SK-N-SH treated with all-trans-retinoic acid at 6 μM for 48 hours (cell line): Measurements from ENCODE around the gene DRG2.

Experiments
- ATAC-seq: fragments of 200-7000 bp; cut with Tn5 transposase; 3 replicates; pipeline ENCODE4 v1.9.1; 2020; ENCODE audit warnings: mild to moderate bottlenecking, moderate library complexity
- ARNTL ChIP-seq: fragments of 450-650 bp; formaldehyde crosslinking; IDR thresholded peaks from 2 replicates; pipeline ENCODE4 v1.5.0; 2020; ENCODE audit warnings: low read depth, mild to moderate bottlenecking, moderate library complexity, borderline replicate concordance
- BACH2 ChIP-seq: fragments of 250-450 bp; sonication (Bioruptor Pico); IDR thresholded peaks from 2 replicates; pipeline ENCODE4 v1.9.0; 2021; ENCODE audit warnings: mild to moderate bottlenecking, borderline replicate concordance
- CSDC2 ChIP-seq: fragments of 250-450 bp; sonication (Bioruptor Pico); IDR thresholded peaks from 2 replicates; pipeline ENCODE4 v1.5.0; 2020; ENCODE audit warnings: mild to moderate bottlenecking, moderate library complexity
- GLIS3 ChIP-seq: fragments of 250-450 bp; sonication (Bioruptor Pico); IDR thresholded peaks from 2 replicates; pipeline ENCODE4 v1.5.0; 2020; ENCODE audit warnings: mild to moderate bottlenecking, moderate library complexity
- ISL1 ChIP-seq: fragments of 250-450 bp; sonication (Bioruptor Pico); IDR thresholded peaks from 2 replicates; pipeline ENCODE4 v2.1.2; 2022; ENCODE audit warnings: mild to moderate bottlenecking, moderate library complexity
- OSR1 ChIP-seq: fragments of 250-450 bp; sonication (Bioruptor Pico); IDR thresholded peaks from 2 replicates; pipeline ENCODE4 v1.8.0; 2022; ENCODE audit warnings: moderate library complexity, mild to moderate bottlenecking, inconsistent platforms
- PPARA ChIP-seq: fragments of 250-450 bp; sonication (Bioruptor Pico); IDR thresholded peaks from 2 replicates; pipeline ENCODE4 v1.5.0; 2020; ENCODE audit warnings: mild to moderate bottlenecking, borderline replicate concordance
- RARB ChIP-seq: fragments of 250-450 bp; sonication (Bioruptor Pico); IDR thresholded peaks from 2 replicates; pipeline ENCODE4 v1.8.0; 2021; ENCODE audit warnings: mild to moderate bottlenecking, moderate library complexity
- SNAI2 ChIP-seq: fragments of 250-450 bp; sonication (Bioruptor Pico); IDR thresholded peaks from 2 replicates; pipeline ENCODE4 v1.5.0; 2020; ENCODE audit warnings: mild to moderate bottlenecking, moderate library complexity
- TCF4 ChIP-seq: fragments of 250-450 bp; sonication (Bioruptor Pico); IDR thresholded peaks from 2 replicates; pipeline ENCODE4 v1.8.0; 2021; ENCODE audit warnings: mild to moderate bottlenecking, moderate library complexity, borderline replicate concordance
- TOX ChIP-seq: fragments of 250-450 bp; sonication (Bioruptor Pico); IDR thresholded peaks from 2 replicates; pipeline ENCODE4 v1.8.0; 2021; ENCODE audit warnings: mild to moderate bottlenecking, moderate library complexity, borderline replicate concordance
- ZC3H10 ChIP-seq: fragments of 250-450 bp; sonication (Bioruptor Pico); IDR thresholded peaks from 2 replicates; pipeline ENCODE4 v1.5.1; 2021; ENCODE audit warnings: mild to moderate bottlenecking, moderate library complexity
- ZFP3 ChIP-seq: fragments of 250-450 bp; sonication (Bioruptor Pico); IDR thresholded peaks from 2 replicates; pipeline ENCODE4 v1.5.0; 2020; ENCODE audit warnings: mild to moderate bottlenecking, moderate library complexity
- ZFP30 ChIP-seq: fragments of 450-650 bp; formaldehyde crosslinking; IDR thresholded peaks from 2 replicates; pipeline ENCODE4 v1.5.0; 2022; ENCODE audit warnings: mild to moderate bottlenecking, moderate library complexity
- ZNF565 ChIP-seq: fragments of 450-650 bp; formaldehyde crosslinking; conservative IDR thresholded peaks from 2 replicates; pipeline ENCODE4 v1.5.0; 2020; ENCODE audit warnings: low read depth, mild to moderate bottlenecking, moderate library complexity
- ZNF70 ChIP-seq: fragments of 450-650 bp; formaldehyde crosslinking; IDR thresholded peaks from 2 replicates; pipeline ENCODE4 v1.5.0; 2020; ENCODE audit warnings: mild to moderate bottlenecking, moderate library complexity
- ZNF8 ChIP-seq: fragments of 450-650 bp; formaldehyde crosslinking; IDR thresholded peaks from 2 replicates; pipeline ENCODE4 v1.5.0; 2020; ENCODE audit warnings: mild to moderate bottlenecking, moderate library complexity
- TF ChIP-seq, protein P1 (sequence below): fragments of 250-450 bp; sonication (Bioruptor Pico); IDR thresholded peaks from 2 replicates; pipeline ENCODE4 v1.8.0; 2021; ENCODE audit warnings: low read depth, mild to moderate bottlenecking, moderate library complexity, borderline replicate concordance
- TF ChIP-seq, protein P2 (sequence below): fragments of 250-450 bp; sonication (Bioruptor Pico); IDR thresholded peaks from 2 replicates; pipeline ENCODE4 v1.5.1; 2021; ENCODE audit warnings: mild to moderate bottlenecking, moderate library complexity
- TF ChIP-seq, protein P3 (sequence below): fragments of 250-450 bp; sonication (Bioruptor Pico); IDR thresholded peaks from 2 replicates; pipeline ENCODE4 v1.8.0; 2020; ENCODE audit warnings: mild to moderate bottlenecking, moderate library complexity, borderline replicate concordance
- TF ChIP-seq, protein P4 (sequence below): fragments of 250-450 bp; sonication (Bioruptor Pico); IDR thresholded peaks from 2 replicates; pipeline ENCODE4 v1.5.1; 2020; ENCODE audit warnings: low read depth, mild to moderate bottlenecking, moderate library complexity
- TF ChIP-seq, protein P5 (sequence below): fragments of 250-450 bp; sonication (Bioruptor Pico); IDR thresholded peaks from 2 replicates; pipeline ENCODE4 v1.5.0; 2020; ENCODE audit warnings: mild to moderate bottlenecking, moderate library complexity

Gene DRG2

DNA sequence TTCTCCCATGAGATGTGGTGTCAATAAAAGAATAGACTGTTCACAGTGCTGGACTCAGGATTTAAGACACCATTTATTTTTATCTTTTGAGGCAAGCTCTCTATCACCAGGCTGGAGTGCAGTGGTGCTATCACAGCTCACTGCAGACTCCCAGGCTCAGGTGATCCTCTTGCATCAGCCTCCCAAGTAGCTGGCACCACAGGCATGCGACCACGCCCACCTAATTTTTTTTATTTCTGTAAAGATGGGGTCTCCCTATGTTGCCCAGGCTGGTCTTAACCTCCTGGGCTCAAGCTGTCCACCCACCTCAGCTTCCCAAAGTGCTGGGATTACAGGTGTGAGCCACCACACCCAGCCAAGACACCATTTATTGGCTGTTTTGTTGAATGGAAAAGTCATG lies 18.6 kb upstream of the DRG2 start:
- no peak for ATAC-seq
- no peak for TF ChIP-seq ZFP30 (CRISPR knock-in tag)
- no peak for TF ChIP-seq ZNF565 (CRISPR knock-in tag)
- TF ChIP-seq TCF4 = no peak
- no peak for TF ChIP-seq OSR1
- no peak for TF ChIP-seq ZNF70 (CRISPR knock-in tag)
- TF ChIP-seq, protein P1, sequence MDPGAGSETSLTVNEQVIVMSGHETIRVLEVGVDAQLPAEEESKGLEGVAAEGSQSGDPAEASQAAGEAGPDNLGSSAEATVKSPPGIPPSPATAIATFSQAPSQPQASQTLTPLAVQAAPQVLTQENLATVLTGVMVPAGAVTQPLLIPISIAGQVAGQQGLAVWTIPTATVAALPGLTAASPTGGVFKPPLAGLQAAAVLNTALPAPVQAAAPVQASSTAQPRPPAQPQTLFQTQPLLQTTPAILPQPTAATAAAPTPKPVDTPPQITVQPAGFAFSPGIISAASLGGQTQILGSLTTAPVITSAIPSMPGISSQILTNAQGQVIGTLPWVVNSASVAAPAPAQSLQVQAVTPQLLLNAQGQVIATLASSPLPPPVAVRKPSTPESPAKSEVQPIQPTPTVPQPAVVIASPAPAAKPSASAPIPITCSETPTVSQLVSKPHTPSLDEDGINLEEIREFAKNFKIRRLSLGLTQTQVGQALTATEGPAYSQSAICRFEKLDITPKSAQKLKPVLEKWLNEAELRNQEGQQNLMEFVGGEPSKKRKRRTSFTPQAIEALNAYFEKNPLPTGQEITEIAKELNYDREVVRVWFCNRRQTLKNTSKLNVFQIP = no peak
- TF ChIP-seq, protein P2, sequence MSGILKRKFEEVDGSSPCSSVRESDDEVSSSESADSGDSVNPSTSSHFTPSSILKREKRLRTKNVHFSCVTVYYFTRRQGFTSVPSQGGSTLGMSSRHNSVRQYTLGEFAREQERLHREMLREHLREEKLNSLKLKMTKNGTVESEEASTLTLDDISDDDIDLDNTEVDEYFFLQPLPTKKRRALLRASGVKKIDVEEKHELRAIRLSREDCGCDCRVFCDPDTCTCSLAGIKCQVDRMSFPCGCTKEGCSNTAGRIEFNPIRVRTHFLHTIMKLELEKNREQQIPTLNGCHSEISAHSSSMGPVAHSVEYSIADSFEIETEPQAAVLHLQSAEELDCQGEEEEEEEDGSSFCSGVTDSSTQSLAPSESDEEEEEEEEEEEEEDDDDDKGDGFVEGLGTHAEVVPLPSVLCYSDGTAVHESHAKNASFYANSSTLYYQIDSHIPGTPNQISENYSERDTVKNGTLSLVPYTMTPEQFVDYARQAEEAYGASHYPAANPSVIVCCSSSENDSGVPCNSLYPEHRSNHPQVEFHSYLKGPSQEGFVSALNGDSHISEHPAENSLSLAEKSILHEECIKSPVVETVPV = no peak
- TF ChIP-seq, protein P3, sequence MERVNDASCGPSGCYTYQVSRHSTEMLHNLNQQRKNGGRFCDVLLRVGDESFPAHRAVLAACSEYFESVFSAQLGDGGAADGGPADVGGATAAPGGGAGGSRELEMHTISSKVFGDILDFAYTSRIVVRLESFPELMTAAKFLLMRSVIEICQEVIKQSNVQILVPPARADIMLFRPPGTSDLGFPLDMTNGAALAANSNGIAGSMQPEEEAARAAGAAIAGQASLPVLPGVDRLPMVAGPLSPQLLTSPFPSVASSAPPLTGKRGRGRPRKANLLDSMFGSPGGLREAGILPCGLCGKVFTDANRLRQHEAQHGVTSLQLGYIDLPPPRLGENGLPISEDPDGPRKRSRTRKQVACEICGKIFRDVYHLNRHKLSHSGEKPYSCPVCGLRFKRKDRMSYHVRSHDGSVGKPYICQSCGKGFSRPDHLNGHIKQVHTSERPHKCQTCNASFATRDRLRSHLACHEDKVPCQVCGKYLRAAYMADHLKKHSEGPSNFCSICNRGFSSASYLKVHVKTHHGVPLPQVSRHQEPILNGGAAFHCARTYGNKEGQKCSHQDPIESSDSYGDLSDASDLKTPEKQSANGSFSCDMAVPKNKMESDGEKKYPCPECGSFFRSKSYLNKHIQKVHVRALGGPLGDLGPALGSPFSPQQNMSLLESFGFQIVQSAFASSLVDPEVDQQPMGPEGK (CRISPR knock-in tag) = no peak
- no peak for TF ChIP-seq ARNTL (CRISPR knock-in tag)
- no peak for TF ChIP-seq ISL1
- TF ChIP-seq, protein P4, sequence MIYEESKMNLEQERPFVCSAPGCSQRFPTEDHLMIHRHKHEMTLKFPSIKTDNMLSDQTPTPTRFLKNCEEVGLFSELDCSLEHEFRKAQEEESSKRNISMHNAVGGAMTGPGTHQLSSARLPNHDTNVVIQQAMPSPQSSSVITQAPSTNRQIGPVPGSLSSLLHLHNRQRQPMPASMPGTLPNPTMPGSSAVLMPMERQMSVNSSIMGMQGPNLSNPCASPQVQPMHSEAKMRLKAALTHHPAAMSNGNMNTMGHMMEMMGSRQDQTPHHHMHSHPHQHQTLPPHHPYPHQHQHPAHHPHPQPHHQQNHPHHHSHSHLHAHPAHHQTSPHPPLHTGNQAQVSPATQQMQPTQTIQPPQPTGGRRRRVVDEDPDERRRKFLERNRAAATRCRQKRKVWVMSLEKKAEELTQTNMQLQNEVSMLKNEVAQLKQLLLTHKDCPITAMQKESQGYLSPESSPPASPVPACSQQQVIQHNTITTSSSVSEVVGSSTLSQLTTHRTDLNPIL (CRISPR knock-in tag) = no peak
- no peak for TF ChIP-seq PPARA (CRISPR knock-in tag)
- no peak for TF ChIP-seq ZFP3 (CRISPR knock-in tag)
- no peak for TF ChIP-seq RARB (CRISPR knock-in tag)
- TF ChIP-seq ZNF8 (CRISPR knock-in tag) = no peak
- no peak for TF ChIP-seq TOX (CRISPR knock-in tag)
- no peak for TF ChIP-seq CSDC2
- no peak for TF ChIP-seq SNAI2
- TF ChIP-seq ZC3H10 = no peak
- TF ChIP-seq, all 23 proteins: peak for 0

DNA sequence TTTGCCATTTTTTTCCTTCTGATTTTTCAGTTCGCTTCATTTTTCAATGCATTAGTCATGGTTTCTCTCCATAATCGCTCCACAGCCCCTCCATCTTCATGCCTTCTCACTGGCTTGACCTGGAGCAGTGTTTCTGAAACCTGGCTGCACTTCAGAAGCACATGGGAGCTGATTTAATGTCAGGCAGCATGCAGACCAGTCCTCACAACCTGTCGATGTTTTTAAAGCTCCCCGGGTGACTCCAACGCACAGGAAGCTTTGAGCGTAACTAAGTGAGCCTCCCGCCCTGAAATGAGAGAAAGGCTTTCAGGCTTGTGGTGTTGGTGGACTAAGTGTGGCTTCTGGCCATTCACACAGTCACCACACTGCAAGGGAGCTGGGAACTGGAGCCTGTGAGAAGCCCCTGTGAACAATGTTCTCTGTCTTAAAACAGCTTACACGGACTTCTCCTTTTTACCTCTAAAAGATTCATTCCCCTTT lies 16.8 kb upstream of the DRG2 start:
- TF ChIP-seq RARB (CRISPR knock-in tag) (no peak), TOX (CRISPR knock-in tag) (no peak), ZNF565 (CRISPR knock-in tag) (no peak), ZC3H10 (no peak), ZNF70 (CRISPR knock-in tag) (no peak), SNAI2 (no peak), CSDC2 (no peak), BACH2 (CRISPR knock-in tag) (no peak), PPARA (CRISPR knock-in tag) (no peak)
- TF ChIP-seq, protein P4 (CRISPR knock-in tag) = no peak
- TF ChIP-seq, protein P2 = no peak
- peak; percentile 66 for ATAC-seq

DNA sequence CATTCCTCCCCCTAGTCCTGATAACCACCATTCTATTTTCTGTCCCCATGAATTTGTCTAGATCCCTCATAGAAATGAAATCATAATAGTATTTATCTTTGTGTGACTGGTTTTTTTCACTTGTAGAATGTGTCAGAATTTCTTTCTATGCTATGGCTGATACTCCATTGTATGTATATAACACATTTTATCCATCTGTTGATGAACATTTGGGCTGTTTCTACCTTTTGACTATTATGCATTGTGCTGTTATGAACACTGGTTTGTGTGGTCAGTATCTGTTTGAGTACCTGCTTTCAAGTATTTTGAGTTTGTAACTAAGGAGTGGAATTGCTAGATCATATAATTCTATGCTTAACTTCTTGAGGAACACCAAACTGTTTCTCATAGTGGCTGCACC lies 16.0 kb upstream of the DRG2 start:
- no peak for ATAC-seq
- TF ChIP-seq GLIS3 (CRISPR knock-in tag) = no peak
- TF ChIP-seq ZC3H10 = no peak
- no peak for TF ChIP-seq CSDC2
- no peak for TF ChIP-seq PPARA (CRISPR knock-in tag)
- no peak for TF ChIP-seq OSR1
- no peak for TF ChIP-seq BACH2 (CRISPR knock-in tag)
- TF ChIP-seq, protein P5, sequence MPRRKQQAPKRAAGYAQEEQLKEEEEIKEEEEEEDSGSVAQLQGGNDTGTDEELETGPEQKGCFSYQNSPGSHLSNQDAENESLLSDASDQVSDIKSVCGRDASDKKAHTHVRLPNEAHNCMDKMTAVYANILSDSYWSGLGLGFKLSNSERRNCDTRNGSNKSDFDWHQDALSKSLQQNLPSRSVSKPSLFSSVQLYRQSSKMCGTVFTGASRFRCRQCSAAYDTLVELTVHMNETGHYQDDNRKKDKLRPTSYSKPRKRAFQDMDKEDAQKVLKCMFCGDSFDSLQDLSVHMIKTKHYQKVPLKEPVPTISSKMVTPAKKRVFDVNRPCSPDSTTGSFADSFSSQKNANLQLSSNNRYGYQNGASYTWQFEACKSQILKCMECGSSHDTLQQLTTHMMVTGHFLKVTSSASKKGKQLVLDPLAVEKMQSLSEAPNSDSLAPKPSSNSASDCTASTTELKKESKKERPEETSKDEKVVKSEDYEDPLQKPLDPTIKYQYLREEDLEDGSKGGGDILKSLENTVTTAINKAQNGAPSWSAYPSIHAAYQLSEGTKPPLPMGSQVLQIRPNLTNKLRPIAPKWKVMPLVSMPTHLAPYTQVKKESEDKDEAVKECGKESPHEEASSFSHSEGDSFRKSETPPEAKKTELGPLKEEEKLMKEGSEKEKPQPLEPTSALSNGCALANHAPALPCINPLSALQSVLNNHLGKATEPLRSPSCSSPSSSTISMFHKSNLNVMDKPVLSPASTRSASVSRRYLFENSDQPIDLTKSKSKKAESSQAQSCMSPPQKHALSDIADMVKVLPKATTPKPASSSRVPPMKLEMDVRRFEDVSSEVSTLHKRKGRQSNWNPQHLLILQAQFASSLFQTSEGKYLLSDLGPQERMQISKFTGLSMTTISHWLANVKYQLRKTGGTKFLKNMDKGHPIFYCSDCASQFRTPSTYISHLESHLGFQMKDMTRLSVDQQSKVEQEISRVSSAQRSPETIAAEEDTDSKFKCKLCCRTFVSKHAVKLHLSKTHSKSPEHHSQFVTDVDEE (CRISPR knock-in tag) = no peak
- no peak for TF ChIP-seq TCF4
- TF ChIP-seq, protein P3 (CRISPR knock-in tag) = no peak
